HL-60 (cell line): ENCODE data around the gene FAM83C.

ENCODE experiments used
- DNase-seq, 2 experiments: peaks; one replicate each; pipeline ENCODE4 v3.0.0-alpha.2; 2010 to 2020; ENCODE audit warnings: low read depth in 1 of 2, low spot score in 1 of 2
- H3K27ac ChIP-seq: fragments of 250-450 bp; sonication (Bioruptor Pico); replicated peaks from 2 replicates; pipeline ENCODE4 v1.5.1; 2020; ENCODE audit warnings: mild to moderate bottlenecking, moderate library complexity
- H3K27me3 ChIP-seq: fragments of 250-450 bp; sonication (Bioruptor Pico); 2 replicates; pipeline ENCODE4 v1.5.1; 2021; ENCODE audit warnings: mild to moderate bottlenecking, moderate library complexity; ENCODE audit not compliant: insufficient read depth, poor library complexity, severe bottlenecking
- H3K4me3 ChIP-seq: replicated peaks from 2 replicates; pipeline ENCODE4 v1.5.1; 2011; ENCODE audit warnings: mild to moderate bottlenecking, control low read depth, low read length; ENCODE audit not compliant: insufficient read depth
- GABPA ChIP-seq: IDR thresholded peaks from 2 replicates; pipeline ENCODE4 v1.6.1; 2012; ENCODE audit warnings: low read depth
- POLR2AphosphoS5 ChIP-seq: IDR thresholded peaks from 2 replicates; pipeline ENCODE4 v1.6.1; 2012; ENCODE audit warnings: low read depth
- REST ChIP-seq: IDR thresholded peaks from 2 replicates; pipeline ENCODE4 v1.6.1; 2012; ENCODE audit warnings: low read depth; ENCODE audit not compliant: insufficient replicate concordance
- SPI1 ChIP-seq: IDR thresholded peaks from 2 replicates; pipeline ENCODE4 v1.6.1; 2012; ENCODE audit warnings: low read depth, mild to moderate bottlenecking, borderline replicate concordance
- TF ChIP-seq, protein P1 (sequence below): IDR thresholded peaks from one replicate; pipeline ENCODE4 v1.5.1; 2011; ENCODE audit warnings: low read length, control low read depth, inconsistent platforms; ENCODE audit not compliant: insufficient read depth

The FAM83C gene

GRCh38 chr20:35295058-35295457 lies 2.8 kb upstream of the FAM83C start:
- DNase-seq = no peak
- Histone ChIP-seq H3K27ac (no peak overlapping the region), H3K4me3 (no peak overlapping the region), H3K27me3 (no peaks in the 10 kb centered on the region)
- TF ChIP-seq POLR2AphosphoS5 = no peak
- TF ChIP-seq SPI1 = no peak
- no peak for TF ChIP-seq GABPA
- TF ChIP-seq REST = no peak
- TF ChIP-seq, protein P1, sequence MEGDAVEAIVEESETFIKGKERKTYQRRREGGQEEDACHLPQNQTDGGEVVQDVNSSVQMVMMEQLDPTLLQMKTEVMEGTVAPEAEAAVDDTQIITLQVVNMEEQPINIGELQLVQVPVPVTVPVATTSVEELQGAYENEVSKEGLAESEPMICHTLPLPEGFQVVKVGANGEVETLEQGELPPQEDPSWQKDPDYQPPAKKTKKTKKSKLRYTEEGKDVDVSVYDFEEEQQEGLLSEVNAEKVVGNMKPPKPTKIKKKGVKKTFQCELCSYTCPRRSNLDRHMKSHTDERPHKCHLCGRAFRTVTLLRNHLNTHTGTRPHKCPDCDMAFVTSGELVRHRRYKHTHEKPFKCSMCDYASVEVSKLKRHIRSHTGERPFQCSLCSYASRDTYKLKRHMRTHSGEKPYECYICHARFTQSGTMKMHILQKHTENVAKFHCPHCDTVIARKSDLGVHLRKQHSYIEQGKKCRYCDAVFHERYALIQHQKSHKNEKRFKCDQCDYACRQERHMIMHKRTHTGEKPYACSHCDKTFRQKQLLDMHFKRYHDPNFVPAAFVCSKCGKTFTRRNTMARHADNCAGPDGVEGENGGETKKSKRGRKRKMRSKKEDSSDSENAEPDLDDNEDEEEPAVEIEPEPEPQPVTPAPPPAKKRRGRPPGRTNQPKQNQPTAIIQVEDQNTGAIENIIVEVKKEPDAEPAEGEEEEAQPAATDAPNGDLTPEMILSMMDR = no peak

DNA sequence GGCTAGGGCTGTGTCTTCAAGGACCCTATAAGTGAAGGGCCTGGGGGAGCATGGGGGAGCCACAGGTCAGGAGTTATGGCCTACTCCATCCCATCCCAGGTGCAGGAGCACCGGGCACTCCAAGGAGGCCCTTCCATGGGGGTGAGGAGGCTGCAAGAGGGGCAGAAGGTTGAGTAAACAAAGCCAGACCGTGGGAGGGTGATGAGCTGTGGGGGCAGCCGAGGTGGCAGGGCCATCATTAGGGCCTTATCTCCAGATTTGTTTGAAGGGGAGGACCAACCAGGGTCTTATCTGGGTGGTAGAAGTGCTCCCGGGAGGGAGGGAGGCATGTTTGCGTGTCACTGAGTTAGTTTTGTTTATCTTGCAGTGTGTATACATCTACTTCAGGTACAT lies 2.1 kb upstream of the FAM83C start:
- Histone ChIP-seq H3K4me3 (no peak overlapping the region), H3K27ac (no peak overlapping the region), H3K27me3 (no peaks in the 10 kb centered on the region)
- DNase-seq = no peak
- TF ChIP-seq, protein P1 = no peak

DNA sequence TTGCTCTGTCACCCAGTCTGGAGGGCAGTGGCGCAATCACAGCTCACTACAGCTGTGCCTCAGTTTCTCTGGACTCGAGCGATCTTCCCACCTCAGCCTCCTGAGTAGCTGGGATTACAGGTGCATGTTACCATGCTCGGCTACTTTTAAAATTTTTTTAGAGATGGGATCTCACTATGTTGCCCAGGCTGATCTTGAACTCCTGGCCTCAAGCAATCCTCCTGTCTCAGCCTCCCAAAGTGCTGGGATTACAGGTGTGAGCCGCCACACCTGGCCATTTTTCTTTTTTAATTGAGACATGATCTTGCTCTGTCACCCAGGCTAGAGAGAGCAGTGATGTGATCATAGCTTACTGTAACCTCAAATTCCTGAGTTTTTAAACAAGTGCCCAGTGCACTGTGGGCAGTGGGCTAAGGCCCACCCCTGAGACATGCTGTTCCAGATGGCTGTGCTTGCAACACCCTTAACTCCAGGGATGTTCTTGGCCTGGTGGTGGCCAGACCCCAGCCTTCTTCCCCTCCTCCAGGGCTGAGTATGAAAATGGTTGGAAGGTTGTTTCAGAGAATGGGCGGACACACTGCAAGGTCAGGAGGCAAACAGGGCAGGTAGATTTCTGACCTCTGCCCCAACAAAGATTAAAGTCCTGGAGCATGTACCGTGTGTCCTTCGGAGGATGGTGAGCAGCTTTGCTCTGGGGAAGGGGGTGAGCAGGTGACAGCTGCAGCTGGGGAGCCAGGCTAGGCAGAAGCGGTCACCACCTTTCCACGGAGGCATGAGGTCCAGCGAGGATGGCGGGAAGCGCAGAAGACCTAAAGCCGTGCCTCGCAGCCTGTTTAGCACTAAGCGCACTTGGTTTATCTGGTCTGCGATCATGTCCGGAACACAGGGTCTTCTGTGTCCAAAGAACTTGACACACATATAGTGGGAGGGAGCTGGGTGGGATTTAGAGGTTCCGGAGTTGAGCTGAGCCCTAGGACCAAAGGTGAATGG lies 1.4 kb upstream of the FAM83C start:
- H3K27ac ChIP-seq = no peak overlapping the region
- DNase-seq = no peak
- TF ChIP-seq SPI1 (no peak), REST (no peak), GABPA (no peak), POLR2AphosphoS5 (no peak)
- TF ChIP-seq, protein P1 = no peak
- no peaks in the 10 kb centered on the region for H3K27me3 ChIP-seq
- H3K4me3 ChIP-seq = no peak overlapping the region
